Left ventricle myocardium inferior (tissue), 1 donor: ENCODE measurements around the gene AMTN. TPM values are rescaled to one million over a fixed set of nuclear protein-coding genes. Genes with fewer than 3 reads are reported as not detected.

ENCODE experiments used
- DNase-seq: peaks from one replicate; pipeline ENCODE4 v3.0.0-alpha.2; 2020
- H3K27ac ChIP-seq: fragments of 200-600 bp; replicated peaks from 2 replicates; pipeline ENCODE4 v1.8.0; 2021
- H3K27me3 ChIP-seq: fragments of 200-600 bp; 2 replicates; pipeline ENCODE4 v1.8.0; 2021; ENCODE audit warnings: low read depth
- H3K36me3 ChIP-seq: fragments of 200-600 bp; 2 replicates; pipeline ENCODE4 v1.8.0; 2021
- H3K4me1 ChIP-seq: fragments of 200-600 bp; 2 replicates; pipeline ENCODE4 v1.8.0; 2021
- H3K4me3 ChIP-seq: fragments of 200-600 bp; 2 replicates; pipeline ENCODE4 v1.8.0; 2021; ENCODE audit warnings: mild to moderate bottlenecking, moderate library complexity
- H3K9me3 ChIP-seq: fragments of 200-600 bp; replicated peaks from 2 replicates; pipeline ENCODE4 v1.8.0; 2021
- CTCF ChIP-seq: fragments of 200-600 bp; IDR thresholded peaks from 2 replicates; pipeline ENCODE4 v1.8.0; 2021; ENCODE audit warnings: antibody characterized with exemption, mild to moderate bottlenecking, borderline replicate concordance
- intact Hi-C: fragments of 100-400 bp; cut with micrococcal nuclease; formaldehyde crosslinking; loops from one replicate; pipeline ENCODE4 v1.11.0; 2022
- total RNA-seq: library from RNA; stranded (reverse); fragmentation: NEBNext Ultra II Directional; extraction: Animal tissue kit (Norgen Biotek cat#: 25700); gene quantifications from one replicate; pipeline ENCODE4 v1.2.1, GENCODE V29; 2021
- donor health status: DM: no; HTN: yes; CAD: no; lungs with severe emphysema.

Gene AMTN
- total RNA-seq, 1 donor from 2014 or later, result not detected

- H3K27me3 ChIP-seq, result peaks cover 26% of the 10 kb centered on the region
- H3K36me3 ChIP-seq, result no peaks in the 10 kb centered on the region
- H3K27ac ChIP-seq, result no peak overlapping the region
- intact Hi-C loops, result no loop called here
- no peaks in the 10 kb centered on the region for H3K4me1 ChIP-seq
- no peak overlapping the region for H3K4me3 ChIP-seq
- TF ChIP-seq CTCF, result no peak
- no peak for DNase-seq
- H3K9me3 ChIP-seq, result no peaks in the 10 kb centered on the region
Observed at GRCh38 chr4:70504733-70505132, 13.6 kb upstream of the AMTN start.

- no peaks in the 10 kb centered on the region for H3K36me3 ChIP-seq
- intact Hi-C loops, result no loop called here
- H3K27me3 ChIP-seq, result peaks cover 26% of the 10 kb centered on the region
- TF ChIP-seq CTCF, result peak; percentile 83
- no peak overlapping the region for H3K4me3 ChIP-seq
- H3K4me1 ChIP-seq, result no peaks in the 10 kb centered on the region
- no peak for DNase-seq
- no peaks in the 10 kb centered on the region for H3K9me3 ChIP-seq
- H3K27ac ChIP-seq, result no peak overlapping the region
Observed at GRCh38 chr4:70505151-70505748, 13.1 kb upstream of the AMTN start.

- Histone ChIP-seq H3K4me1 (no peaks in the 10 kb centered on the region), H3K9me3 (no peaks in the 10 kb centered on the region), H3K4me3 (no peak overlapping the region), H3K27me3 (peaks cover 27% of the 10 kb centered on the region), H3K27ac (no peak overlapping the region), H3K36me3 (no peaks in the 10 kb centered on the region)
- TF ChIP-seq CTCF, result no peak
- intact Hi-C loops, result no loop called here
- no peak for DNase-seq
Observed at GRCh38 chr4:70508801-70509200, 9.6 kb upstream of the AMTN start.

- no peak overlapping the region for H3K4me3 ChIP-seq
- DNase-seq, result no peak
- no peaks in the 10 kb centered on the region for H3K9me3 ChIP-seq
- no peak for TF ChIP-seq CTCF
- H3K27ac ChIP-seq, result no peak overlapping the region
- H3K4me1 ChIP-seq, result no peaks in the 10 kb centered on the region
- peaks cover 21% of the 10 kb centered on the region for H3K27me3 ChIP-seq
- no peaks in the 10 kb centered on the region for H3K36me3 ChIP-seq
- intact Hi-C loops, result no loop called here
Observed at GRCh38 chr4:70511365-70511764, 7.0 kb upstream of the AMTN start.

- H3K4me3 ChIP-seq, result no peak overlapping the region
- intact Hi-C loops, result no loop called here
- no peak overlapping the region for H3K27ac ChIP-seq
- H3K4me1 ChIP-seq, result no peaks in the 10 kb centered on the region
- DNase-seq, result no peak
- H3K27me3 ChIP-seq, result peaks cover 3% of the 10 kb centered on the region
- no peaks in the 10 kb centered on the region for H3K9me3 ChIP-seq
- TF ChIP-seq CTCF, result no peak
- H3K36me3 ChIP-seq, result no peaks in the 10 kb centered on the region
Observed at GRCh38 chr4:70515367-70516250, 2.8 kb upstream of the AMTN start.
